Gastroesophageal sphincter (tissue), 4 donors: ENCODE measurements around the gene NAP1L1. TPM values are rescaled to one million over a fixed set of nuclear protein-coding genes. Genes with fewer than 3 reads are reported as not detected.

Source experiments
- ATAC-seq: fragments of 150-250 bp; one replicate; pipeline ENCODE4 v1.9.1; 2016; ENCODE audit warnings: mild to moderate bottlenecking, moderate library complexity
- H3K27ac ChIP-seq, 4 donors: fragments of 200-600 bp; sonication (generic) in 3 of 4; 1 replicate in 3 of 4; 2 replicates in 1 of 4; pipeline ENCODE4 v1.5.1; 2016 to 2019
- H3K27me3 ChIP-seq: fragments of 200-600 bp; sonication (generic); one replicate; pipeline ENCODE4 v1.5.1; 2019
- H3K36me3 ChIP-seq, 2 donors: fragments of 200-600 bp; sonication (generic); one replicate each; pipeline ENCODE4 v1.5.1; 2019; ENCODE audit warnings: control low read depth in 1 of 2
- H3K4me1 ChIP-seq, 3 donors: fragments of 200-600 bp; sonication (generic); 1 replicate in 2 of 3; 2 replicates in 1 of 3; pipeline ENCODE4 v1.5.1; 2016 to 2019; ENCODE audit warnings: control low read depth in 2 of 3
- H3K4me3 ChIP-seq, 2 donors: fragments of 200-600 bp; sonication (generic); one replicate each; pipeline ENCODE4 v1.5.1; 2019; ENCODE audit warnings: mild to moderate bottlenecking in 1 of 2, moderate library complexity in 1 of 2
- H3K9me3 ChIP-seq, 3 donors: fragments of 200-600 bp; sonication (generic); one replicate each; pipeline ENCODE4 v1.5.1; 2017 to 2019; ENCODE audit warnings: control low read depth in 2 of 3
- CTCF ChIP-seq, 4 experiments: fragments of 200-600 bp in 2 of 4; fragments of 450-650 bp in 2 of 4; sonication (generic) in 1 of 4; IDR thresholded peaks; one replicate each; pipeline ENCODE4 v1.5.1; 2017 to 2019; ENCODE audit warnings: antibody characterized with exemption in 4 of 4, mild to moderate bottlenecking in 2 of 4, moderate library complexity in 2 of 4
- EP300 ChIP-seq: sonication (generic); formaldehyde crosslinking; IDR thresholded peaks from one replicate; pipeline ENCODE4 v1.6.1; 2017; ENCODE audit warnings: antibody characterized with exemption, mild to moderate bottlenecking
- POLR2A ChIP-seq, 2 donors: fragments of 450-650 bp; IDR thresholded peaks; one replicate each; pipeline ENCODE4 v1.6.1; 2017; ENCODE audit warnings: antibody characterized with exemption in 2 of 2, mild to moderate bottlenecking in 2 of 2, moderate library complexity in 1 of 2
- POLR2AphosphoS5 ChIP-seq: sonication (generic); formaldehyde crosslinking; IDR thresholded peaks from one replicate; pipeline ENCODE4 v1.6.1; 2017; ENCODE audit warnings: antibody characterized with exemption
- WGBS, 2 donors: methylation state at CpG; one replicate each; pipeline ENCODE4 v1.1.5; 2018; ENCODE audit warnings: low coverage in 1 of 2; 5-methylcytosine and 5-hydroxymethylcytosine counted together
- total RNA-seq, 4 donors: library from RNA; depleted of rRNA; stranded (reverse); fragments of >200 nt; gene quantifications; one replicate each; pipeline ENCODE4 v1.1.0, GENCODE V29; 2016

Gene NAP1L1
- total RNA-seq, 4 donors from 2014 or later: 329 to 486 (median 395) TPM

- Histone ChIP-seq H3K4me3 (no peak overlapping the region), H3K36me3 (peaks cover 0 to 31% of the 10 kb centered on the region in 2 donors), H3K27ac (no peak overlapping the region), H3K4me1 (no peaks in the 10 kb centered on the region), H3K27me3 (no peaks in the 10 kb centered on the region), H3K9me3 (no peaks in the 10 kb centered on the region)
- ATAC-seq: no peak
- TF ChIP-seq POLR2AphosphoS5 (no peak), POLR2A (IDR thresholded peaks at IDR 0.05) (no peak), CTCF (IDR thresholded peaks at IDR 0.05) (no peak), EP300 (no peak)
- WGBS, 2 donors: 89 to 100% methylated on average over 1 to 4 of the region's 4 CpGs
Measured at GRCh38 chr12:76043377-76043776, 41.1 kb downstream of the NAP1L1 start.

- Histone ChIP-seq H3K9me3 (no peaks in the 10 kb centered on the region), H3K36me3 (peaks cover 0 to 22% of the 10 kb centered on the region in 2 donors), H3K27me3 (no peaks in the 10 kb centered on the region), H3K27ac (no peak overlapping the region), H3K4me3 (no peak overlapping the region), H3K4me1 (peaks cover 0 to 3% (median 0%) of the 10 kb centered on the region in 3 donors)
- TF ChIP-seq CTCF (IDR thresholded peaks at IDR 0.05) (no peak), POLR2A (IDR thresholded peaks at IDR 0.05) (no peak), POLR2AphosphoS5 (no peak), EP300 (no peak)
- no peak for ATAC-seq
- WGBS, 2 donors: 79 to 90% methylated on average over 2 of the region's 2 CpGs
Measured at GRCh38 chr12:76042147-76042546, 42.3 kb downstream of the NAP1L1 start.

- no peak for ATAC-seq
- Histone ChIP-seq H3K9me3 (no peaks in the 10 kb centered on the region), H3K27me3 (no peaks in the 10 kb centered on the region), H3K4me1 (peaks cover 0 to 10% (median 0%) of the 10 kb centered on the region in 3 donors), H3K36me3 (peaks cover 0 to 22% of the 10 kb centered on the region in 2 donors), H3K4me3 (no peak overlapping the region), H3K27ac (no peak overlapping the region)
- TF ChIP-seq EP300: no peak
- 100% methylated on average over 1 to 2 of the region's 2 CpGs for WGBS, 2 donors
Measured at GRCh38 chr12:76041406-76041805, 43.1 kb downstream of the NAP1L1 start.

GRCh38 chr12:76040461-76040860 is 44.0 kb downstream of the NAP1L1 start:
- no peak for TF ChIP-seq POLR2A (IDR thresholded peaks at IDR 0.05)
- ATAC-seq: no peak
- WGBS, 2 donors: 89 to 91% methylated on average over 3 of the region's 4 CpGs

GRCh38 chr12:76038176-76038575 is 46.3 kb downstream of the NAP1L1 start:
- peaks cover 0 to 10% (median 0%) of the 10 kb centered on the region in 3 donors for H3K4me1 ChIP-seq
- TF ChIP-seq CTCF (IDR thresholded peaks at IDR 0.05) (no peak), POLR2A (IDR thresholded peaks at IDR 0.05) (no peak), POLR2AphosphoS5 (no peak), EP300 (no peak)
- no peak overlapping the region for H3K27ac ChIP-seq
- no peak overlapping the region for H3K4me3 ChIP-seq
- no peaks in the 10 kb centered on the region for H3K9me3 ChIP-seq
- 73% methylated on average over 2 of the region's 2 CpGs; no CpG with 5 or more reads in 1 of the 2 donors for WGBS, 2 donors
- H3K27me3 ChIP-seq: no peaks in the 10 kb centered on the region
- no peak for ATAC-seq
- peaks cover 0 to 7% of the 10 kb centered on the region in 2 donors for H3K36me3 ChIP-seq

More at GRCh38 chr12:76040461-76040860, 44.0 kb downstream of the NAP1L1 start:
- H3K27ac ChIP-seq: no peak overlapping the region
- no peaks in the 10 kb centered on the region for H3K27me3 ChIP-seq
- H3K9me3 ChIP-seq: no peaks in the 10 kb centered on the region
- peaks cover 0 to 22% of the 10 kb centered on the region in 2 donors for H3K36me3 ChIP-seq
- peaks cover 0 to 10% (median 0%) of the 10 kb centered on the region in 3 donors for H3K4me1 ChIP-seq
- H3K4me3 ChIP-seq: no peak overlapping the region
